Fibroblast of skin of right quadriceps (primary cell): ENCODE measurements around the gene OSCP1.

ENCODE experiments used
- DNase-seq: peaks from one replicate; pipeline ENCODE4 v3.0.0-alpha.2; 2013

The OSCP1 gene

DNA sequence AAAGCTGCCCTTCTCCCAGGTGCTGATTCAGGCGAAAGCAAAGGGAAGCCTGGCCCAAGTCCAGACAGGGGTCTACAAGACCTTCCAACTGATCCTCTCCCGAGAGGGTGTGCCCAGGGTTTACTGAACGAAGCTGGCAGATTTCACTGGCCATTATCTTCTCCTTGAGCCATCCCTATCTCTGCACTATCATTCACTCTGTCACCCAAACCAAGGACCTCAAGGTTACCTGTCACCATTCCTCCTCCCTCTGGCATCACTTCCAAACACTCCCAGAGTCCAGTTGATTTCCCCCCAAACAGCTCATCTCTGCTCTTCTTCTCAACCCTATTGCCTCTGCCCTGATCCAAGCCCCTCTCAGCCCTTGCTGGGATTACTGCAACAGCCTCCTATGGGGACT lies 69.5 kb downstream of the OSCP1 start:
- DNase-seq: no peak

DNA sequence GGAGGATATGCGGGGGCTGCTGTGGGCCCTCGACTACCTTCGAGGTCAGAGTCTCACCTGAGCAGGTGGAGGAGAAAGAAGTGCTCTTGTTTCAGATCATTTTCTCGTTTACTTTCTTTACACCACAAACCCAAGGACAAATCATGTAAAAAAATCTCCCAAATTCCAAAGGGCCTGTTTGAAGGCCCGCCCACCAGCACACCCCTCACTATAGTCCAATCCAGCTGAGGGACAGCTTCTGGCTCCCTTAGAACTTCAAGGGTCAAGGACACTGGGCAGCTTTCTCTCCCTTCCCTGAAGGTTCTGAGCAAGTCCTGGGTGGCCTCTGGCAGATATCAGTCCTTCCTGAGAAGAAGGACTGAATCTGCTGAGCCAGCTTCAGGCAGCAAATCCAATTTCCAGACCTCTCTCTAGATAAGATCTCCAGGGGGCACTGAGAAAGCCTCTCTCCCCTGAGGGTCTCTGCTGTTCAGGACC lies 70.1 kb downstream of the OSCP1 start:
- no peak for DNase-seq

DNA sequence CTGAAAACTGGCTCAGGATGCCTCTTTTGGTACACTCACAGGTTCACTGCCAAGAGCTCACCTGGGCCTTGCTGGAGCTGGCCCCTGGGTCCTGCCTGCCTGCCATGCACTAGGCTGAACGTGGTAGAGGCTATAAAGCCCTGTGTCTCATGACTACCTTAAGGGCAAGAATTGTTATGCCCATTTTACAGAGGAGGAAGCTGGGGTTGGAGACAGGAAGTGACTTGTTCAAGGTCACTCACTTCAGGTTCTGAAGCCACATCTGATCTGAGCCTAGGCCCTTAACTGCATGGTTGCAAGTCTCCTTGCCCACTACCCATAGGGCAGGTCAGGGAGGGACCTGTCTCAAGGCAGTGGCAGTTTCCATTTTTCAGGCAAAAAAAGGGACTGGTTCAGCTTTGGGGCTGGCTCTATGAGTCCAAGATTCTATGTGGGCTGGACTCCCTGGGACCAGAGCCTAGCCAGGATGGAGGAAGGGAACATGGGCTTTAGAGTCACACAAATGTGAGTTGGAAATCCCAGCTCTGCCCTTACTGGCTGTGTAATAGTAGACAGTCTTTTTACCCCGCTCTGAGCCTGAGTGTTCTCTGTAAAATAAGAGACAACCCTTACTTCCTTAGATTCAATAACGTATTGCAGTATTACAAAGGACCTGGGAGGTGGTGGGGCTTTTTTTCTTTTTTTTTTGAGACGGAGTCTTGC lies 72.3 kb downstream of the OSCP1 start:
- DNase-seq: no peak

DNA sequence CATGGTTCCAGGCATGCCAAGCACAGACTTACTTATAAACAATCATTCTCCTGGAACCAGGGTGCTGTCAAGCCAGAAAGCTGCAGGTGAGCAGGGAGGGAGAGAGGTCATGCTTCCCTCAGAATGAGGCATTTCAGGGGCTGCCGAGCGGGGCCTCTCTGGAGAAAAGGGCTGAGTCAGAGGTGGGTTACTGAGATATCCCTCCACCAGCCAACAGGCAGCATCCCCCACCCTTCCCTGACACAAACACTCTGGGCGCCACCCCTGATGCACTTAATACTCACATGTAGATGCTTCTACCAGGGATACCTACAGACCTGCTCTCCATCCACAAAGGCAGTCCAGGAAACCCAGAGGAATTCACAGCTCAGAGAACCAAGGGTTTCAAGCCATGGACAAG lies 77.6 kb downstream of the OSCP1 start:
- DNase-seq: peak; percentile 22

DNA sequence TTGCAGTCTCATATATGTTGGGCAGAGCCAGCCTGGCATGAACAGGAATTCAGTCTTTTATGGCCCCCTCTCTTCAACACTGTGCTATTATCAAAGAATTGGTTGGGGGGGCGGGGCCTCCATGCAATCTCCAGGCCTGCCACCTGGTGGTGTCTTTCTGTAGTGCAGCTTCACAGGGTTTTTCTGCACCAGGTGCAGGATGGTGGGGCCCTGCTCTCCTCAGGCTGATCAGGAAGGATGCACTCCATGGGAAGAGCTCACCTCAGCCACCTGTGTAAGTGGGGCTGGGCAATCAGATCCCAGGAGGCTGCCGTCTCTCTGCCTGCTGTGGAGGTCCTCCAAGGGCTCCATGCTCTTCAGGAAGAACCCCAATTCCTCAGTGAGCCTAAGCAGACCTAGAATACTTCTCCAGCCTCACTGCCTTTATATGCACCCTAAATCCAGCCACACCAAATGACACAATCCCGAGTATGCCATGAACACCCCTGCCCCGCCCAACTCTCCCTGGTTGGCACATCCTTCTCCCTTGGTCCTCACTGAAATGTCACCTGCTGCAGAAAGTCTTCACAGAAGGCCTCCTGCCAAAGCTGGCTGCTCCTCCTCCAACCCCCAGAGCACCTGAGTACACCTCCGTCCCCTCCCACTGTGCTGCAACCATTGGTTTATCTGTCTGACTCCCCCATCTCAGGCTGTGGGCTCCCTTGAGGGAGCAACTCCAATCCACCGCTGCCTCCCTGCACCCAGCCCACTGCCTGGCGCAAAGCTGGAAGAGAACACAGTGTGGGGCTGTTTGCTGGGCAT lies 81.0 kb downstream of the OSCP1 start:
- peak; percentile 66 for DNase-seq
